Nephron (organoid): ENCODE measurements around the gene TNFAIP1.

Source experiments
- H3K27ac Mint-ChIP-seq, 3 experiments: 2 replicates each; pipeline ENCODE4 v1.8.0; 2020; ENCODE audit warnings: mixed read lengths in 3 of 3, mild to moderate bottlenecking in 2 of 3, moderate library complexity in 1 of 3
- H3K27me3 Mint-ChIP-seq: 2 replicates; pipeline ENCODE4 v1.8.0; 2021; ENCODE audit warnings: low read depth, mild to moderate bottlenecking, moderate library complexity, mixed read lengths
- H3K36me3 Mint-ChIP-seq: 2 replicates; pipeline ENCODE4 v1.8.0; 2020; ENCODE audit warnings: low read depth, mixed read lengths
- H3K4me1 Mint-ChIP-seq: 2 replicates; pipeline ENCODE4 v1.8.0; 2020; ENCODE audit warnings: mixed read lengths
- H3K4me3 Mint-ChIP-seq, 3 experiments: 2 replicates each; pipeline ENCODE4 v1.8.0; 2020; ENCODE audit warnings: mild to moderate bottlenecking in 3 of 3, mixed read lengths in 3 of 3, moderate library complexity in 2 of 3
- H3K9me3 Mint-ChIP-seq: 2 replicates; pipeline ENCODE4 v1.8.0; 2020; ENCODE audit warnings: mixed read lengths
- CTCF ChIP-seq, 3 experiments: fragments of 200-600 bp; sonication (generic); IDR thresholded peaks; one replicate each; pipeline ENCODE4 v1.5.0; 2021; ENCODE audit warnings: antibody characterized with exemption in 3 of 3; ENCODE audit not compliant: unreplicated experiment in 3 of 3

TNFAIP1 gene

GRCh38 chr17:28364665-28365363, 29.3 kb downstream of the TNFAIP1 start, which contains the start of gene SEBOX:
TSS of gene SEBOX (minus strand) at chr17:28365199. CDS start at chr17:28365151, 48 bp downstream.
- H3K9me3 Mint-ChIP-seq = no peaks in the 10 kb centered on the region
- no peak within 1 kb of the TSS for H3K27ac Mint-ChIP-seq
- H3K36me3 Mint-ChIP-seq = peaks cover 20% of the 10 kb centered on the region
- H3K4me3 Mint-ChIP-seq = no peak within 1 kb of the TSS
- TF ChIP-seq CTCF (IDR thresholded peaks at IDR 0.05; ENCODE audit: unreplicated experiment in 3 of 3) = no peak
- no peaks in the 10 kb centered on the region for H3K27me3 Mint-ChIP-seq
- H3K4me1 Mint-ChIP-seq = no peaks in the 10 kb centered on the region

DNA sequence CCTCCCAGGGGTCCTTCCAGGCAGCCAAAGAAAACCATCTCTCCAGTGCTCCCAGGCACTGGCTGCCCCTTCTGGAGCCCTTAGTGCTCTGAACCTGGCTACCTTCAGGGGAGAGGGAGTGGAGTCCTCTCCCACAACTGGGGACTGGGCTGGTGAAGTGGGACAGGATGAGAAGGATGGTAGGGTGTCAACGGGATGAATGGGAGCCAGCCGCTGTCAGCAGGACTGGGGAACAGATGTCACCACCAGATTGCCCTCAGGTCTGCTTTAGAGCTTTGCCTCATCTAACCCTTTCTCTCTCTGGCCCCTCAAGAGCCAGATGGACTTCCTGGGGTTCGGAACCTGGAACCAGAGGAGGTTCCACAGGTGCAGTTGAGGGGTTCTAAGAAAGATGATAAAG, 29.9 kb downstream of the TNFAIP1 start:
- Mint-ChIP-seq H3K4me3 (no peak overlapping the region), H3K9me3 (no peaks in the 10 kb centered on the region), H3K27me3 (no peaks in the 10 kb centered on the region), H3K36me3 (peaks cover 17% of the 10 kb centered on the region), H3K4me1 (peaks cover 5% of the 10 kb centered on the region), H3K27ac (no peak overlapping the region)
- TF ChIP-seq CTCF (IDR thresholded peaks at IDR 0.05; ENCODE audit: unreplicated experiment in 3 of 3) = no peak

- H3K4me1 Mint-ChIP-seq = peaks cover 11% of the 10 kb centered on the region
- H3K27ac Mint-ChIP-seq = no peak overlapping the region
- H3K4me3 Mint-ChIP-seq = no peak overlapping the region
- H3K36me3 Mint-ChIP-seq = peaks cover 8% of the 10 kb centered on the region
- H3K9me3 Mint-ChIP-seq = no peaks in the 10 kb centered on the region
- H3K27me3 Mint-ChIP-seq = no peaks in the 10 kb centered on the region
- no peak for TF ChIP-seq CTCF (IDR thresholded peaks at IDR 0.05; ENCODE audit: unreplicated experiment in 3 of 3)
These were observed 31.0 kb downstream of the TNFAIP1 start for GRCh38 chr17:28366605-28367004.

DNA sequence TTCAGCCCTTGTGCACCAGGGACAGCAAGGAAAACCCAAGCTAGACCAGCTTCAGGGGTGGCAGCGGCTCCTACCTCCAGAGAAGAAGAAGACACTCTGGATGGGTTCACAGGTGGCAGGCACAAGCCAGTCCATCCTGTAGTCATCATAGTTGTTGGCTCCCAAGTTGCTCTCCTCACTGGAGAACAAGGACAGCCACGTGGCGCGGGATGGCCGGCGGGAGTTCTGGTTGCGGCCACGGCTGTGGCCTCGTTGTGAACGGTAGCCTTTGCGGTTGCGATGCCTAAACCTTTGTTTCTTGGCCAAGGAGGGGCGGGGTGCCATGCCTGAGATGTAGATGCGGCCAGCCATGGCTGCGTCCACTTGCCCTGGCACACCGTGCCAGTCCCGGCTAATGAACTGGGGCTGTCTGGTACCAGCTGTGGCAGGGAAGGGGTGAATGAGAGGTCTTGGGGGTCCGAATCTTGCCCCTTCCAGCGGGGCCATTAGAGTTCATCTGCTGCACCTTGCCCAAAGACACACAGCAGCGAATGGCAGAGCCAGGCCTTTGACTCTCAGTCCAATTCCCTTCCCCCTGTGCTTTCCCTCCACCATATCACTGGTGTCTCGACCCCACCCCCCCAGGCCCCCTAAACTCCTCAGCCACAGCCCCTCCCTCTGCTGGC, 32.2 kb downstream of the TNFAIP1 start:
- Mint-ChIP-seq H3K4me1 (peaks cover 11% of the 10 kb centered on the region), H3K27ac (no peak overlapping the region), H3K4me3 (no peak overlapping the region), H3K27me3 (peaks cover 2% of the 10 kb centered on the region), H3K9me3 (no peaks in the 10 kb centered on the region), H3K36me3 (peaks cover 5% of the 10 kb centered on the region)
- TF ChIP-seq CTCF (IDR thresholded peaks at IDR 0.05; ENCODE audit: unreplicated experiment in 3 of 3) = no peak

DNA sequence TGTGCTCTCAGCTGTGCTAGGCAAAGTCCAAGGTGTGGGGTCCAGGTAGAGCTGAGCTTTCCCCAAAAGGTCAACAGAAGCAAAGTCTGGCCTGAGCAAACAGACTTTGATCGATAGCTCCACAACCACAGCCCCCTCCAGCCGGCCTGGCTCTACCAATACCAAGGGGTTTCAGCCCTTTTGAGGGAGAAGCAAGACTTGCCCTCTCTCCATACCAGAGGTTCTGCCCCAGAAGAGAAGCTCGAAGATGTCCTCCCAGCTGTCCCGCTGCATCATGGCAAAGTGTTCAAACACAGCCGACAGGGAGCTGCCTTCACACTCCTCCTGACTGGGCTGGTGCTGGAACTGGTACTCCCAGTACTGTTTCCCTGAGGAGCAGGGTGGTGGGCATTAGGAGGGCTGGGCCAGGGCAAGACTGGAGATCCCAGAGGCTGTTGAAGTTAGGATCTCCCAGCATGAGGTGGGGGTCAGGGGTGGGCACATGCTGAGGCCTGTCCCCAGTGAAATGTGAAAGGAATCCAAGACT, 32.8 kb downstream of the TNFAIP1 start:
- Mint-ChIP-seq H3K9me3 (no peaks in the 10 kb centered on the region), H3K4me1 (peaks cover 12% of the 10 kb centered on the region), H3K27me3 (peaks cover 8% of the 10 kb centered on the region), H3K4me3 (no peak overlapping the region), H3K36me3 (peaks cover 4% of the 10 kb centered on the region), H3K27ac (peak overlapping the region in 1 of 3 experiments; percentile 17)
- TF ChIP-seq CTCF (IDR thresholded peaks at IDR 0.05; ENCODE audit: unreplicated experiment in 3 of 3) = no peak
